SK-N-MC (cell line): ENCODE data around the gene GRIFIN.

ENCODE experiments used
- EZH2 ChIP-seq: fragments of 200-600 bp; sonication (generic); IDR thresholded peaks from one replicate; pipeline ENCODE4 v1.6.1; 2017; ENCODE audit warnings: antibody characterized with exemption
- FOXP2 ChIP-seq: optimal IDR thresholded peaks from 2 replicates; pipeline ENCODE3; 2011; ENCODE audit warnings: mild to moderate bottlenecking, moderate library complexity; ENCODE audit not compliant: insufficient read depth; ENCODE audit errors: extremely low read length, control extremely low read depth
- POLR2AphosphoS5 ChIP-seq: IDR thresholded peaks from 2 replicates; pipeline ENCODE4 v1.6.1; 2012; ENCODE audit warnings: mild to moderate bottlenecking, low read depth, low read length, borderline replicate concordance

- TF ChIP-seq POLR2AphosphoS5, result no peak
- TF ChIP-seq FOXP2, result no peak
- no peak for TF ChIP-seq EZH2
These were observed 1.2 kb downstream of the GRIFIN start for GRCh38 chr7:2474813-2475677.
